Raji (cell line): ENCODE data around the gene HP.
"Not testable (repeated sequence)": the region's sequence is repeated elsewhere in the genome, so short reads cannot be mapped to it uniquely, and the experiment has no call there.

Source experiments
- POLR2A ChIP-seq: IDR thresholded peaks from 2 replicates; pipeline ENCODE4 v1.6.1; 2011; ENCODE audit warnings: low read depth, low read length, control low read depth; ENCODE audit not compliant: insufficient read depth

The HP gene, protein sequence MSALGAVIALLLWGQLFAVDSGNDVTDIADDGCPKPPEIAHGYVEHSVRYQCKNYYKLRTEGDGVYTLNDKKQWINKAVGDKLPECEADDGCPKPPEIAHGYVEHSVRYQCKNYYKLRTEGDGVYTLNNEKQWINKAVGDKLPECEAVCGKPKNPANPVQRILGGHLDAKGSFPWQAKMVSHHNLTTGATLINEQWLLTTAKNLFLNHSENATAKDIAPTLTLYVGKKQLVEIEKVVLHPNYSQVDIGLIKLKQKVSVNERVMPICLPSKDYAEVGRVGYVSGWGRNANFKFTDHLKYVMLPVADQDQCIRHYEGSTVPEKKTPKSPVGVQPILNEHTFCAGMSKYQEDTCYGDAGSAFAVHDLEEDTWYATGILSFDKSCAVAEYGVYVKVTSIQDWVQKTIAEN

DNA sequence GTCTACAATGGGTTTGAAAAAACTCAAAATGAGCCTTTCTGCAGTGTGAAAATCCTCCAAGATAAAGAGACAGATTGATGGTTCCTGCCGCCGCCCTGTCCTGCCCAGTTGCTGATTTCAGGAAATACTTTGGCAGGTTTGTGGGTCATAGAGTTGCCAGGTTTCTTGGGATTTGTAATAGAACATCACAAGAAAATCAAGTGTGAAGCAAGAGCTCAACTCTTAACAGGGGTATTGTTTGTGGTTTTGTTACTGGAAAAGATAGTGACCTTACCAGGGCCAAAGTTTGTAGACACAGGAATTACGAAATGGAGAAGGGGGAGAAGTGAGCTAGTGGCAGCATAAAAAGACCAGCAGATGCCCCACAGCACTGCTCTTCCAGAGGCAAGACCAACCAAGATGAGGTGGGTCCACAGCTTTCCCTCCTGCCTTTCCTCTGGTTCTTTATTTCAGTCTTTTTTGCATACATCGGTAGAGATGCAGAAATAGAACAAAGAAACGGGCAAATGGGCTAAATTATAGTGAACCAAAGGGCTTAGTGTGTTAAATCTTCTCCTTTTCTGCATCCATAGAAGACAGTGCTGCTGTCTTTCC is at the start of gene HP:
Gene HP (plus strand): TSS at position 252 of the 594 bp plus-strand sequence. CDS start 148 bp downstream, at position 400.
- TF ChIP-seq POLR2A, result not testable (repeated sequence)

DNA sequence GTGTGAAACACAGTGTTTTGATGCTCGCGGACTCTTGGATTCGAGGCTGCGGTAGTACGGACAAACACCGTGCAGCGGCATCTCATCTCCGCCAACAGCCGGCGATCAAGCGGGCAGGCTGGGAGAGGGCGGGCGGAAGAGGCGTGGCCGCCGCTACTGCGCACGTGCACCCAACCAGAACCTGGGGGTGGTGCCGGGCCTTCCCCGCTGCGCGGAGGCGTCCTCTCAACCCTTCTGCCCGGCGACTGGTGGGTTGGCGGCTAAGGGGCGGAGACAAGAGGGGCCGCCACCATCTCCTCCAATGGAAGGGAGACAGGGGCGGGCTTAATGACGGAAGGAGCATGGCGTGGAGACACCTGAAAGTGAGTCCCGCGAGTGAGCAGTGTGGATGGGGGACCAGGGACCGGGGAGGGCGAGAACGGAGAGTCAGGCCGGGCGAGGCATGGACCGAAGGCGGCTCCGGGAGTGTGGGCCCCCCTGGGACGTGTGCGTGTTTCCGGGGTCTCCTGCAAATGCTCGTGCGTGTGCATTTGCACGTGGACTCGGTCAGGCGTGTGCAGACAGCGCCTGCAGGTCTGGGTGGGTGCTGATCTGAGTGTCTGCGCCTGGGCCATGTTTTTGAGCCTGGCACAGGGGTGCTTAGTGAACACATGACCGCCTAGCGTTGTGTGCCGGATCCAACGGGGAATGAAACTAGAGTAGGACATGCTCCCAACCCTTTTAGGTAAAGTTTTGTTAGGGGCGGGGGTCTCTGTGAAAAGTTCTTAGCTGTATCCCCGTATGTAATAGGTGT is 45.7 kb upstream of the HP start, which contains the start of gene DHODH:
Gene DHODH (plus strand): TSS at position 321 of the 793 bp plus-strand sequence. CDS start 21 bp downstream, at position 342.
- TF ChIP-seq POLR2A, result peak; percentile 94

DNA sequence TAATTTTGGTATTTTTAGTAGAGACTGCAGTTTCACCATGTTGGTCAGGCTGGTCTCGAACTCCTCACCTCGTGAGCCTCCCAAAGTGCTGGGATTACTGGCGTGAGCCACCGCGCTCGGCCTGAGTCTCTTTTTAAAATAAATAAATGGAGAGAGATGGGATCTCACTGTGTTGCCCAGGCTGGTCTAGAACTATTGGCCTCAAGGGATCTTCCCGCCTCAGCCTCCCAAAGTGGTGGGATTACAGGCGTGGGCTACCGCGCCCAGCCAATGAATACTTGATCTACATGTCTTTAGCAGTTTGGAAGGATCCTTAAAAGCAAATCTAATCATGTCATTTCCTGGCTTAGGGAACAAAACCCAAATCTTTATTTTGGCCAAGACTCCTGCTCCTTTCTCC is 44.5 kb upstream of the HP start:
- no peak for TF ChIP-seq POLR2A

DNA sequence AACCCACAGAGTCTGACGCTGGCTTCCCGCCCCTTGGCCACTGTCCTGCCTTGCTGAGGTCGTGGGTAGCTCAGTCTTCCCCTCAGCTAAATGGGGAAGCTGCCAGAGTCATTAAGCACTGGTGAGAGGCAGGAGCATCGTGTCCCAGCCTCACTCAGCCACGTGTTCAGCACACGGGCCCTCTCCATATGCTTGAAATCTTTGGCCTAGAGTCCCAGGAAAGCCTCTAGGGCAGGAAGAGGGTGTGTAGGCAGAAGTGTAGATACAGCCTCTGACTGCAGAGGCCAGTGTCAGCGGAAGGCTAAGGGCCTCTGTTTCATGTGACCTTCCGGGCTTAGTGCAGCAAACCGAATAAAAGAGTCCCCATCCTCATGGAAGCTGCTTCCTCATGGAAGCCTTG is 41.7 kb upstream of the HP start:
- TF ChIP-seq POLR2A, result no peak

DNA sequence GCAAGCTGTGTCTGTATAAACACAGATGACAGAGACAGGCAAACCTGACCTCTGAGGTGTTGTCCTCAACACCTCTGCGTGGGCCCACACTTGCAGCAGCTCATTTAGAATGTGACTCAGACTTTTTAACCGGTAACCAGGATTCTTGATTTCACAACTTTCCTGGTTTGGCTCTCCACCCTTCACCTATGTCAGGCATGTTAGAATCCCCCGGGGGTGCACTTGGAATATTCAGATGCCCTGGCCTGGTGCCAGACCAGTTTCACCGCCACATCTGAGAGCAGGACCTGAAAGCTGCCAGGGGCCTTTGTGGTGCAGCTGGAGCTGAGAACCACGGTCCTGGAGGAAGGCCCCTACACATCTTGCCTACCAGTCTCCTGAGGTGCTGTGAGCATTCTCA is 40.9 kb upstream of the HP start:
- no peak for TF ChIP-seq POLR2A

DNA sequence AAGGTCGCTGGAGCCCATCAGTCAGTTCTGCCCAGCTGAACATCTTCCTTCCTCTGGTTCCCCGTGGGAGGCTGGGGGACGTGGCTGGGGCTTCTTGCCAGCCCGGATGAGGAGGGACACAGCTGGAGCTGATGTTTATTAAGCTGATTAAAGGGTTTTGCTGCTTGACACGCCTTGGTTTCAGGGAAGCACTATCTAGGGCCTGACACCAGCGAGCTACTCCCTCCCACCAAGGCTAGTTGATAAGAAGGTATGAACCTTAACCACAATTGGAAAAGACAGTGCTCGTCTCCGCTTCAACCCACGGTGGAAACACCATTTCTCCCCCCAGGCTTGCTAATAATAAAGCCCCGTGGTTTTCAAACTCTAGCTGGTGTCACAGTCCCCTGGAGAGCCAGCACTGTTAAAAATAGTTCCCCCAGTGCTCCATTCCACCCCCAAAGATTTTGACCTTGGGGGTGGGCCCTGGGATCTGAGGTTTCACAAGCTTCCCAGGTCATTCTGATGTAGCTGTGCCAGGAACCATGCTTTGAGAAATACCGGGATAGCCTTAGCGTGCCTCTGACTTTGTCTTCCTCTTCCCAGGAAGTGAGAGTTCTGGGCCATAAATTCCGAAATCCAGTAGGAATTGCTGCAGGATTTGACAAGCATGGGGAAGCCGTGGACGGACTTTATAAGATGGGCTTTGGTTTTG is 40.3 kb upstream of the HP start:
- no peak for TF ChIP-seq POLR2A

DNA sequence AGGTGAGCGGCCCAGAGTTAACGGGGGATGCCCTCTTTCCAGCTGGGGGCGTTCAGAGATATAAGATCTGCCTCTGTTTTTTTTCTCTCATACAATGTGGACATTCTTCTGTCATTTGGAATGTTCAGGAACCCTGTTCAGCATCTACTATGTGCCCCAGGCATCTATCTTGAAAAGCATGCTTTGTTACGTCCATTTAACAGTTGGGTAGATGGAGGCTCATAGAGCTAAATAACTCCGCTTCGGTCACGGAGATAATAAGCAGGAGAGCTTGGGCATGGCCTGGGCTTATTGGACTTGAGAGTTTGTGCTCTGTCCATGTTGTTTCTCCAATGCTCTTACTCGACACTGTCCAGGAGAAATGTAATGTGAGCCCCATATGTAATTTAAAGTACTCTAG is 39.6 kb upstream of the HP start:
- no peak for TF ChIP-seq POLR2A

DNA sequence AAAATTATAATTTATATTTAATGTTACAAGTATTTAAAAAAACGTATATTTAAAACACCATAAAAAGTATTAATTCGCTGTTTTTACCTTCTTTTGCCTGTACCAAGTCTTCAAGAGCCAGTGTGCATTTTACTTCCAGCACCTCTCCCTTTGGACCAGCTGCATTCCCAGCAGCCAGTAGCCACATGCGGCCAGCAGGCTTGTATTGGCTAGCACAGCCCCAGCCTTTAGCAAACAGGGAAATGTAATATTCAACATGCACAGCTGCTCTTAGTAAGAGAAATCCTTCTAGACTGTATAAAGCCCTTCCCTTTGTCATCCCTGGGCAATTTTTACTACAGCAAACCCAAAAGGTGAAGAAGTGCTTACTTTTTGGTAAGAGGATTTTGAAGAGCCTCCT is 39.2 kb upstream of the HP start:
- no peak for TF ChIP-seq POLR2A

DNA sequence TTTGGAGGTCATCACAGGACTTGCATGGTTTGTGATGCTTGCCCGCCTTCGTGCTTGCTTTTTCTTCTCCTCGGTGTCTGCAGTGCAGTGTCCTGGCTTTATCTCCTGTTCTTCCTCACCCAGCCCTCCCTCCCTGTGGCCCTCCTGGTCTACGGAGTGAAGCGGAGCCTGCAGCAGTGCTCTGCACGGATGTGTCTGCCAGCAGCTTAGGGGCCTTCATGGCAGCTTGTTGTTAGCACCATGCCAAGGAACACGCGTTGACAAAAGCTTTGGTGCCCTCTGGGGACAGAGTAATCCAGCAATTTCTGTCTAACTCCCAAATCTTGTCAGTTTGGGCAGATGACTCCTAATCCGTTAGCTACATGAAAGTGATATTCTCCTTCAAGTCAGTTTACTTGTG is 35.8 kb upstream of the HP start:
- TF ChIP-seq POLR2A, result no peak

DNA sequence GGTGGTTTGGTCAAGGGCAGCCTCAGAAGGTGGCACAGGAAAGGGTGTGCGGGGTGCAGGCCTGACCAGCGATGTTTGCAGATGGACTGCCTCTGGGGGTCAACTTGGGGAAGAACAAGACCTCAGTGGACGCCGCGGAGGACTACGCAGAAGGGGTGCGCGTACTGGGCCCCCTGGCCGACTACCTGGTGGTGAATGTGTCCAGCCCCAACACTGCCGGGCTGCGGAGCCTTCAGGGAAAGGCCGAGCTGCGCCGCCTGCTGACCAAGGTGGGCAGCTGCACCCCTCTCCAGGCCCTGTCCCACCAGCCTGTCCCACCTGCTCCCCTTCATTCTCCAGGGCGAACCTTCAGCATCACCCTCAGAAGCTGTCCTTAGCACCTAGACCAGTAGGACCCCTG is 33.3 kb upstream of the HP start:
- no peak for TF ChIP-seq POLR2A

DNA sequence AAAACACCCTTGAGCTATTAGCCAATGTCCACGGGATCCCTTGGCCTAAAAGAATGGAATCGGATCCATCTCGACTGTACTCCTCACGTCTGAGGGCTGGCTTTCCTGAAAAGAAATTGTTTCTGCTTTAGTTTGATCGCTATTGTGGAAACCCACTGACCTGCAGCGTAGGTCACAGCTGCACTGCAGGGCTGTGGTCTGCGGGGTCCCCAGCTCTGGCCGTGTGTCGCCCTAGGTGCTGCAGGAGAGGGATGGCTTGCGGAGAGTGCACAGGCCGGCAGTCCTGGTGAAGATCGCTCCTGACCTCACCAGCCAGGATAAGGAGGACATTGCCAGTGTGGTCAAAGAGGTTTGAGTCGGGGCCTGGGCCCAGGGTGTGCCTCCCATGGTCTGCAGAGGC is 32.2 kb upstream of the HP start:
- TF ChIP-seq POLR2A, result no peak

DNA sequence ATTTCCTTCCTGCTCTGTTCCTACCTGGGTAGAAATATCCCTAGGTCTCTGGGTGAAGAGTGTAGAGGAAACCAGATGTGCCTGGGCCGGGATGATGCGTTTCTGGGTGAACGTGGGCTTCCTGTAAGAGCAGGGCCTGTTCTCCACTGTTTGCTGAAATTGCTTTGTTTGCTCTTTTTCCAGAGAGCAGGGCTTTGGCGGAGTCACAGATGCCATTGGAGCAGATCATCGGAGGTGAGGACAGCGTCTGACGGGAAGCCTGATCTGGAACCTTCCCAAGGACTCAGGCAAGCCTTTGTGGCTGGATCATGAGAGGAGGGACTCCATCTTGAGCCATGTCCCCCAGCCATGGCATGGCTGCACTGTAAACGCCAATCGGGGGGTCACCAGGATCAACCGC is 30.3 kb upstream of the HP start:
- TF ChIP-seq POLR2A, result no peak

DNA sequence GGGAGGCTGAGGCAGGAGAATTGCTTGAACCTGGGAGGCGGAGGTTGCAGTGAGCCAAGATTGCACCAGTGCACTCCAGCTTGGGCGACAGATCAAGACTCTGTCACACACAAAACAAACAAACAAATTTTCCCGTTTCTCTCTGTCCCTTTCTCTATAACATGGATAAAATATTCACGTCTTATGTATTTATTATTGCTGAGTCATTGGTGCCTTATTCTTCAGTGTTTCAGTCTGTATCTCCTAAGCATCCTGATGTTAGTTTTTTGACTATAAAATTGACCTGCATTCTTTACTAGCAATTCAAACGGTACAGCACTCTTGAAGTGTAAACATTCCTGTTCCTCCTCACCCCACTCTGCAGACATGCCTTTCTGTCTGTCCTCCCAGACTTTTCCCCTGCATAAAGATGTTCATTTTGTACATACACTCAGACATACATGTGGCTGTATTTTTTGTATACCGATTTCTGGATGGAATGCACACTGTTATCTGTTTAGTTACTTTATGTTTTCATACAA is 29.4 kb upstream of the HP start:
- no peak for TF ChIP-seq POLR2A

DNA sequence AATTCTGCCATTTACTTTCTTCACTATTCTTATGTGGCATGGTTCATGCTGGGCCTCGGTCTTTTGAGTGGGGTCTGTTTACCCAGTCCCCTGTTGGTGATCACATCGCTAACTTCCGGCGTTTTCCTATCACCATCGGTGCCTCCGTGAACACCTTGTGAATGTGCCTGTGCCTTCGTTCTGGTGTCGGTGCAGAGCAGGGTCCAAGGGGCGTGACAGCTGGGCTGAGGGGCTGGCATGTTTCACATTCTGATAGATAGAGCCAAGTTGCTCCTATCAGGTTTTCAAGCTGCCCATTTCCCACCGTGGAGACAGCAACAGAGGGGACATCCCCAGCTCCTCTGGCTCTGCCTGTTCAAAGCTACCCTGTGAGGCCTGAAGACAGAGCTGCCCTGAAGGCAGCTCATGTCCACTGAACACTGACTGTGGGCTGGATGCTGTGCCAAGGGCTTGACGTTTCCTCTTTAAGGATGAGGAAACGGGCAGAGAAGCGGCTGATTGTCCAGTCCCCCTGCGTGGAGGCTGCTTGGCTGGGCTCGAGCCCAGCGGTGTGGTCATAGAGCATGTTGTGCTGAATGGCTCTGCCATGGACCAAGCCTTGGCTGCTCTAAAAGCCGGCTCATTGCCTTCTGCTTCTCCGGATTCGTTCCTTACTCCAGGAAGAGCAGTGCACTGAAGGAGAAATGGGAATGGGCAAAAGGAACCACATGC is 28.7 kb upstream of the HP start:
- TF ChIP-seq POLR2A, result no peak
